Kidney (tissue), 14 donors: Measurements from ENCODE around the gene RNF113A. TPM values are rescaled to one million over a fixed set of nuclear protein-coding genes. Genes with fewer than 3 reads are reported as not detected.
"Not testable (repeated sequence)": the region's sequence is repeated elsewhere in the genome, so short reads cannot be mapped to it uniquely, and the experiment has no call there.

Experiments used
- DNase-seq, 5 donors: peaks; one replicate each; pipeline ENCODE4 v3.0.0-alpha.2; 2013 to 2020
- FAIRE-seq: peaks from 2 replicates; lab custom pipeline; 2012; peaks lifted over from hg19 to GRCh38; lab: Jason Lieb, UNC
- H3K27ac ChIP-seq, 2 donors: one replicate each; pipeline ENCODE4 v1.7.0; 2013; ENCODE audit warnings: low read depth in 2 of 2, low read length in 2 of 2, inconsistent platforms in 1 of 2
- H3K27me3 ChIP-seq: one replicate; pipeline ENCODE4 v1.7.1; 2013; ENCODE audit warnings: low read length, inconsistent platforms; ENCODE audit not compliant: control insufficient read depth, insufficient read depth
- H3K36me3 ChIP-seq, 3 donors: one replicate each; pipeline versions ENCODE4 v1.7.0 to v1.7.1; 2013; ENCODE audit warnings: low read length in 3 of 3, control low read depth in 1 of 3, inconsistent platforms in 1 of 3; ENCODE audit not compliant: insufficient read depth in 3 of 3, control insufficient read depth in 2 of 3
- H3K4me1 ChIP-seq, 3 donors: one replicate each; pipeline versions ENCODE4 v1.7.0 to v1.7.1; 2013; ENCODE audit warnings: low read length in 3 of 3, inconsistent platforms in 1 of 3, low read depth in 1 of 3; ENCODE audit not compliant: control insufficient read depth in 2 of 3, insufficient read depth in 2 of 3
- H3K4me3 ChIP-seq, 3 donors: one replicate each; pipeline versions ENCODE4 v1.7.0 to v1.8.1; 2013; ENCODE audit warnings: low read length in 3 of 3, control low read depth in 1 of 3, inconsistent platforms in 1 of 3
- H3K9ac ChIP-seq, 3 donors: one replicate each; pipeline versions ENCODE4 v1.7.0 to v1.7.1; 2013; ENCODE audit warnings: low read length in 3 of 3, control low read depth in 1 of 3, inconsistent platforms in 1 of 3
- H3K9me3 ChIP-seq, 3 donors: one replicate each; pipeline versions ENCODE4 v1.7.0 to v1.7.1; 2013; ENCODE audit warnings: low read length in 3 of 3, control low read depth in 1 of 3, inconsistent platforms in 1 of 3; ENCODE audit not compliant: control insufficient read depth in 2 of 3, insufficient read depth in 1 of 3
- CTCF ChIP-seq: IDR thresholded peaks from 3 replicates; pipeline ENCODE4 v1.5.1; 2012; ENCODE audit warnings: mild to moderate bottlenecking, moderate library complexity, borderline replicate concordance; ENCODE audit not compliant: insufficient read depth; ENCODE audit errors: extremely low read depth
- intact Hi-C: fragments of 100-400 bp; cut with DNase I; formaldehyde crosslinking; loops from one replicate; pipeline ENCODE4 v1.11.1; 2022
- polyA plus RNA-seq: library from polyadenylated mRNA; stranded (reverse); fragments of 350-450 nt; fragmentation: Illumina TruSeq; extraction: RNeasy Lipid Tissue Mini Kit (QIAGEN cat#74804); gene quantifications from one replicate; pipeline ENCODE4 v1.2.3, GENCODE V29; 2014; ENCODE audit warnings: low read depth, low replicate concordance; ENCODE audit not compliant: insufficient read depth
- total RNA-seq: library from RNA; stranded (reverse); fragmentation: NEBNext Ultra II Directional; extraction: Animal tissue kit (Norgen Biotek cat#: 25700); gene quantifications from one replicate; pipeline ENCODE4 v1.2.1, GENCODE V29; 2021
- donor health status: control.
- donor health status: control.
- donor health status: control.
- donor health status: control.
- donor health status: control.
- donor health status: DM: yes; HTN: yes; CAD: no.
- donor health status: Normal renal cell carcinoma (clear cell type).

Gene RNF113A
- total and polyA plus RNA-seq, 2 donors from 2014 or later, result 13.3 to 18.7 TPM

DNA sequence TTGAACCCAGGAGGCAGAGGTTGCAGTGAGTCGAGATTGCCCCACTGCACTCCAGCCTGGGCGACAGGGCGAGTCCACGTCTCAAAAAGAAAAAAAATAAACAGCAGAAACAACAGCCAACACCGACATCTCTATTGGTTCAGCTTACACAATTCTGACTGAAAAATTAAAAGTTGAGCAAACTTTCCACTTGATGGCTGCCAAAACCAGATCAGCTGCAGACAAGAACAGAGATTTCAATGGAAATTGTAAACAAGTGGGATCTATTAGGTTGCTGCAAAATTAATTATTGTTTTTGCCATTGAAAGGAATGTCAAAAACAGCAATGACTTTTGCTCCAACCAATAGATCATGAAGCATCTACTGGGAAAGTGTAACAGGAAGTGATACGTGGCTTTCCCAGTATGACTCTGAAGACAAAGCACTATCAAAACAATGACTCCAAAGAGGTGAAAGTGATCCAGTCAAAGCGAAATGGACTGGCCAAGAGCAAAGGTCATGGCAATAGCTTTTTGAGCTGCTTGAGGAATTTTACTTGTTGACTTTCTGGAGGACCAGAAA is 45.1 kb downstream of the RNF113A start:
- no peak overlapping the region for H3K27ac ChIP-seq
- H3K9me3 ChIP-seq, result no peaks in the 10 kb centered on the region
- TF ChIP-seq CTCF, result no peak
- no peaks in the 10 kb centered on the region for H3K36me3 ChIP-seq
- H3K9ac ChIP-seq, result no peak overlapping the region
- DNase-seq, result peak in 1 of 5 donors; percentile 2
- no peak for FAIRE-seq
- intact Hi-C loops, result no loop called here
- no peak overlapping the region for H3K4me3 ChIP-seq
- no peaks in the 10 kb centered on the region for H3K27me3 ChIP-seq
- no peaks in the 10 kb centered on the region for H3K4me1 ChIP-seq

DNA sequence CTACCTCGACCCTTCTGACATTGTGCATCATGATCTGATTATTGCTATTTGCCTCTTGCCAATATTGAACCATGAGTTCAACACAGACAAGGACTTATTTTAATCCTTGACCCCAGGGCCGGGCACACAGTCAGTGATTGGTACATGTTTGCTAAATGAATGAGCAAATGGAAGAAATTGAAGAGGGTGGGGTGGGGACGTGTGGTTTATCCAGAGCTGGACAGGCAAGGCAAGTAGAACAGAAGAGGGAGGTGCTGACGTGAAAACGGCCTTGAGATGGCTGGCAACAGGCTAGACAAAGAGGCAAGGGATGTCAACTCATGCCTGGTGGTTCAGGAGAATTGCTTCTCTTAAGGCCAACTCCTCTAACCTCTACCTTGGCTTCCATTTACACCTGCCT is 47.3 kb downstream of the RNF113A start:
- H3K9ac ChIP-seq, FAIRE-seq, H3K27me3 ChIP-seq, H3K36me3 ChIP-seq, intact Hi-C loops, H3K4me1 ChIP-seq, H3K4me3 ChIP-seq, H3K9me3 ChIP-seq, DNase-seq, H3K27ac ChIP-seq: not testable (repeated sequence)

GRCh38 chrX:119821703-119822102 is 49.8 kb downstream of the RNF113A start:
- intact Hi-C loops, H3K27me3 ChIP-seq, H3K27ac ChIP-seq, H3K9me3 ChIP-seq, H3K4me1 ChIP-seq, FAIRE-seq, H3K36me3 ChIP-seq, H3K4me3 ChIP-seq, H3K9ac ChIP-seq: not testable (repeated sequence)
- peak in 1 of 5 donors; percentile 2 for DNase-seq

Other genes starting within 250 kb of the RNF113A start
- gene SEPTIN6, start 178.6 kb downstream of the RNF113A start, total RNA-seq, result 40.1 TPM
- 32.4 TPM for gene SEPTIN6, start 178.6 kb downstream of the RNF113A start, polyA plus RNA-seq
- gene SOWAHD, start 113.1 kb downstream of the RNF113A start, total RNA-seq, result 1.3 TPM
- gene SOWAHD, start 113.1 kb downstream of the RNF113A start, polyA plus RNA-seq, result 0.92 TPM
- 1,212 TPM for gene RPL39, start 80.1 kb downstream of the RNF113A start, total RNA-seq
- gene RPL39, start 80.1 kb downstream of the RNF113A start, polyA plus RNA-seq, result 2,663 TPM
- 6.0 TPM for gene UPF3B, start 18.8 kb downstream of the RNF113A start, total RNA-seq
- 9.4 TPM for gene UPF3B, start 18.8 kb downstream of the RNF113A start, polyA plus RNA-seq
- 114 TPM for gene NDUFA1, start 99 bp upstream of the RNF113A start, total RNA-seq
- gene NDUFA1, start 99 bp upstream of the RNF113A start, polyA plus RNA-seq, result 512 TPM
- not detected for gene AKAP14, start 24.2 kb upstream of the RNF113A start, total RNA-seq
- not detected for gene AKAP14, start 24.2 kb upstream of the RNF113A start, polyA plus RNA-seq
- 7.7 TPM for gene NKAP, start 72.0 kb upstream of the RNF113A start, total RNA-seq
- 9.9 TPM for gene NKAP, start 72.0 kb upstream of the RNF113A start, polyA plus RNA-seq
- not detected for gene RHOXF2B, start 206.0 kb upstream of the RNF113A start, total RNA-seq
- gene RHOXF2B, start 206.0 kb upstream of the RNF113A start, polyA plus RNA-seq, result not detected
- gene RHOXF1, start 244.2 kb upstream of the RNF113A start, total RNA-seq, result 0.79 TPM
- gene RHOXF1, start 244.2 kb upstream of the RNF113A start, polyA plus RNA-seq, result 0.97 TPM